Ovary (tissue), 9 donors: ENCODE data around the gene TMEM107. TPM values are rescaled to one million over a fixed set of nuclear protein-coding genes. Genes with fewer than 3 reads are reported as not detected.

Experiments
- DNase-seq, 5 donors: peaks; one replicate each; pipeline ENCODE4 v3.0.0-alpha.2; 2019 to 2020
- H3K27ac ChIP-seq, 2 donors: fragments of 200-600 bp; one replicate each; pipeline versions ENCODE4 v1.5.1 to v1.8.0; 2019 to 2022
- H3K27me3 ChIP-seq: fragments of 200-600 bp; one replicate; pipeline ENCODE4 v1.8.0; 2022
- H3K36me3 ChIP-seq: fragments of 200-600 bp; sonication (generic); one replicate; pipeline ENCODE4 v1.5.1; 2019
- H3K4me1 ChIP-seq: one replicate; pipeline ENCODE4 v1.8.1; 2013; ENCODE audit warnings: mild to moderate bottlenecking, moderate library complexity; ENCODE audit not compliant: insufficient read depth
- H3K4me3 ChIP-seq: fragments of 200-600 bp; sonication (generic); one replicate; pipeline ENCODE4 v1.5.1; 2017
- H3K9me3 ChIP-seq, 2 donors: fragments of 200-600 bp in 1 of 2; sonication (generic) in 1 of 2; one replicate each; pipeline versions ENCODE4 v1.5.1 to v1.8.1; 2013 to 2019; ENCODE audit warnings: mild to moderate bottlenecking in 1 of 2, moderate library complexity in 1 of 2
- EP300 ChIP-seq: sonication (generic); formaldehyde crosslinking; IDR thresholded peaks from one replicate; pipeline ENCODE4 v1.6.1; 2017; ENCODE audit warnings: antibody characterized with exemption
- POLR2A ChIP-seq: fragments of 450-650 bp; IDR thresholded peaks from one replicate; pipeline ENCODE4 v1.6.1; 2017; ENCODE audit warnings: antibody characterized with exemption, mild to moderate bottlenecking, moderate library complexity
- WGBS, 3 donors: extraction: QIAGEN DNeasy Blood & Tissue Kit in 1 of 3; methylation state at CpG; one replicate each; pipeline versions ENCODE4 v1.1.5 to v1.1.7; 2013 to 2017; 5-methylcytosine and 5-hydroxymethylcytosine counted together
- intact Hi-C, 4 donors: fragments of 100-400 bp; cut with DNase I; formaldehyde crosslinking; loops; one replicate each; pipeline versions ENCODE4 v1.11.0 to v1.15.1; 2022 to 2023
- polyA plus RNA-seq, 2 donors: library from polyadenylated mRNA; stranded (reverse); fragments of 200-250 nt in 1 of 2; fragments of 350-450 nt in 1 of 2; fragmentation: Illumina TruSeq in 1 of 2; extraction: RNeasy Lipid Tissue Mini Kit (QIAGEN cat#74804) in 1 of 2; gene quantifications; one replicate each; pipeline ENCODE4 v1.2.3, GENCODE V29; 2013 to 2014
- total RNA-seq, 7 donors: library from RNA; depleted of rRNA in 2 of 7; stranded (reverse); fragments of >200 nt in 2 of 7; fragmentation: NEBNext Ultra II Directional in 3 of 7; extraction: Animal tissue kit (Norgen Biotek cat#: 25700) in 3 of 7; gene quantifications; one replicate each; pipeline versions ENCODE4 v1.1.0 to v1.2.4, GENCODE V29; 2016 to 2023
- TF ChIP-seq, protein P1 (sequence below), 3 donors: fragments of 450-650 bp in 2 of 3; fragments of 200-600 bp in 1 of 3; IDR thresholded peaks; one replicate each; pipeline versions ENCODE4 v1.5.1 to v1.8.0; 2016 to 2022; ENCODE audit warnings: antibody characterized with exemption in 3 of 3, mild to moderate bottlenecking in 1 of 3
- donor health status: DM: no; HTN: no; CAD: no; lungs with moderate emphysema.
- donor health status: DM: no; HTN: no; CAD: no.
- donor health status: Bipolar disorder and iron deficiency.
- donor health status: DM: yes; HTN: yes; CAD: no.
- donor health status: DM: no; HTN: no; CAD: no.
- donor health status: DM: yes; HTN: yes; CAD: no.

The TMEM107 gene
- total and polyA plus RNA-seq, 9 donors, result 7.5 to 57.6 (median 10.5) TPM

- no peaks in the 10 kb centered on the region for H3K9me3 ChIP-seq
- no peaks in the 10 kb centered on the region for H3K27me3 ChIP-seq
- peaks cover 11% of the 10 kb centered on the region for H3K4me1 ChIP-seq
- 74 to 85% (median 81%) methylated on average over 3 of the region's 3 CpGs for WGBS, 3 donors
- no peak for DNase-seq
- H3K36me3 ChIP-seq, result no peaks in the 10 kb centered on the region
- TF ChIP-seq POLR2A, result no peak
- TF ChIP-seq EP300, result no peak
- TF ChIP-seq, protein P1, sequence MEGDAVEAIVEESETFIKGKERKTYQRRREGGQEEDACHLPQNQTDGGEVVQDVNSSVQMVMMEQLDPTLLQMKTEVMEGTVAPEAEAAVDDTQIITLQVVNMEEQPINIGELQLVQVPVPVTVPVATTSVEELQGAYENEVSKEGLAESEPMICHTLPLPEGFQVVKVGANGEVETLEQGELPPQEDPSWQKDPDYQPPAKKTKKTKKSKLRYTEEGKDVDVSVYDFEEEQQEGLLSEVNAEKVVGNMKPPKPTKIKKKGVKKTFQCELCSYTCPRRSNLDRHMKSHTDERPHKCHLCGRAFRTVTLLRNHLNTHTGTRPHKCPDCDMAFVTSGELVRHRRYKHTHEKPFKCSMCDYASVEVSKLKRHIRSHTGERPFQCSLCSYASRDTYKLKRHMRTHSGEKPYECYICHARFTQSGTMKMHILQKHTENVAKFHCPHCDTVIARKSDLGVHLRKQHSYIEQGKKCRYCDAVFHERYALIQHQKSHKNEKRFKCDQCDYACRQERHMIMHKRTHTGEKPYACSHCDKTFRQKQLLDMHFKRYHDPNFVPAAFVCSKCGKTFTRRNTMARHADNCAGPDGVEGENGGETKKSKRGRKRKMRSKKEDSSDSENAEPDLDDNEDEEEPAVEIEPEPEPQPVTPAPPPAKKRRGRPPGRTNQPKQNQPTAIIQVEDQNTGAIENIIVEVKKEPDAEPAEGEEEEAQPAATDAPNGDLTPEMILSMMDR (IDR thresholded peaks at IDR 0.05), result no peak
- no peak overlapping the region for H3K27ac ChIP-seq
- H3K4me3 ChIP-seq, result no peak overlapping the region
- intact Hi-C loops, result no loop called here
These were observed 8.7 kb downstream of the TMEM107 start for GRCh38 chr17:8167526-8167925.

DNA sequence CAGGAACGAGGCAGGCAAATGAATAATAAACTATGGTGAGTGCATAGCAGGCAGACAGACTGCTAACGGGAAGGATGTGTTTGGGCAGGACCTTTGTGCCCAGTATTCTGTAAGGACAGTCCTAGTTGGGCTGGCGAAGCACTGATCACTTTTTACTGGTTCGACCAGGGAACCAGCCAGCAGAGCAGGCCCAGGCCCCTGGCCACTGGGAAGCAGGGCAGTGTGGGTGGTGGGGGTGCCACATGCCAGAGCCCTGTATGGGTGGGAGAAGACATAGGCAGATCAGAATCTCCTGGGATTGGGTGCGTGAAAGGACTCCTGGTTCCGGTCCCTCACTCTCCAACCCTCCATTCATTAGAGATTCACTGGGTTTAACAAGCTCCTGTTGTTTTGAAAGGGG lies 9.4 kb downstream of the TMEM107 start:
- H3K4me1 ChIP-seq, result peaks cover 11% of the 10 kb centered on the region
- 90 to 94% (median 92%) methylated on average over 6 of the region's 6 CpGs for WGBS, 3 donors
- intact Hi-C loops, result no loop called here
- TF ChIP-seq EP300 (no peak), POLR2A (no peak)
- TF ChIP-seq, protein P1 (IDR thresholded peaks at IDR 0.05), result no peak
- no peaks in the 10 kb centered on the region for H3K9me3 ChIP-seq
- no peak for DNase-seq
- H3K27me3 ChIP-seq, result no peaks in the 10 kb centered on the region
- H3K36me3 ChIP-seq, result no peaks in the 10 kb centered on the region
- no peak overlapping the region for H3K4me3 ChIP-seq
- no peak overlapping the region for H3K27ac ChIP-seq

GRCh38 chr17:8164815-8165131 lies 11.4 kb downstream of the TMEM107 start:
- TF ChIP-seq POLR2A (no peak), EP300 (no peak)
- TF ChIP-seq, protein P1 (IDR thresholded peaks at IDR 0.05), result no peak
- Histone ChIP-seq H3K36me3 (no peaks in the 10 kb centered on the region), H3K27ac (peak overlapping the region; percentile 99 to 100), H3K27me3 (no peaks in the 10 kb centered on the region), H3K4me3 (no peak overlapping the region), H3K9me3 (no peaks in the 10 kb centered on the region), H3K4me1 (peaks cover 16% of the 10 kb centered on the region)
- 28 to 42% (median 32%) methylated on average over 6 of the region's 6 CpGs for WGBS, 3 donors
- peak in 1 of 5 donors; percentile 41 for DNase-seq
- intact Hi-C loops, result no loop called here

GRCh38 chr17:8163978-8164814 lies 12.0 kb downstream of the TMEM107 start:
- Histone ChIP-seq H3K4me1 (peaks cover 16% of the 10 kb centered on the region), H3K36me3 (no peaks in the 10 kb centered on the region), H3K27me3 (no peaks in the 10 kb centered on the region), H3K27ac (peak overlapping the region; percentile 99 to 100), H3K9me3 (no peaks in the 10 kb centered on the region), H3K4me3 (no peak overlapping the region)
- WGBS, 3 donors, result 9 to 12% (median 11%) methylated on average over 13 of the region's 13 CpGs
- TF ChIP-seq, protein P1 (IDR thresholded peaks at IDR 0.05), result peak in 1 of 3 donors; percentile 6
- no peak for TF ChIP-seq EP300
- DNase-seq, result peak; percentile 78 to 88 (median 84)
- intact Hi-C loops, result loop anchor here in 2 of 4 donors (2.0 kb wide), 2 partner anchors 41 to 55 kb away; no protein-coding TSS in a partner anchor
